HepG2 (cell line): ENCODE results near the gene MYORG. TPM values are rescaled to one million over a fixed set of nuclear protein-coding genes. Genes with fewer than 3 reads are reported as not detected.

ENCODE experiments used
- AGO1 ChIP-seq: fragments of 200-400 bp; formaldehyde crosslinking; IDR thresholded peaks from 2 replicates; pipeline ENCODE4 v1.6.1; 2017; ENCODE audit warnings: mild to moderate bottlenecking, low read depth, low read length, moderate library complexity; ENCODE audit not compliant: poor library complexity, severe bottlenecking
- ATF1 ChIP-seq: IDR thresholded peaks from 2 replicates; pipeline ENCODE4 v1.6.1; 2016; ENCODE audit warnings: mild to moderate bottlenecking, control low read depth
- FIP1L1 ChIP-seq: fragments of 200-400 bp; formaldehyde crosslinking; IDR thresholded peaks from 2 replicates; pipeline ENCODE4 v1.6.1; 2018; ENCODE audit warnings: low read depth, mild to moderate bottlenecking, low read length, moderate library complexity, borderline replicate concordance; ENCODE audit not compliant: insufficient read depth
- GATAD1 ChIP-seq: IDR thresholded peaks from 2 replicates; pipeline ENCODE4 v1.6.1; 2016; ENCODE audit warnings: missing genetic modification reagents, missing compliant biosample characterization
- GMEB1 ChIP-seq: sonication (generic); formaldehyde crosslinking; IDR thresholded peaks from 2 replicates; pipeline ENCODE4 v1.5.1; 2020; ENCODE audit warnings: missing genetic modification reagents, mild to moderate bottlenecking, borderline replicate concordance
- HINFP ChIP-seq: sonication (generic); formaldehyde crosslinking; IDR thresholded peaks from 2 replicates; pipeline ENCODE4 v1.4.0; 2020; ENCODE audit warnings: low read depth, mild to moderate bottlenecking, missing genetic modification reagents
- HNRNPK ChIP-seq: fragments of 200-400 bp; formaldehyde crosslinking; IDR thresholded peaks from 2 replicates; pipeline ENCODE4 v1.6.1; 2018; ENCODE audit warnings: low read length, low read depth, moderate library complexity, mild to moderate bottlenecking; ENCODE audit not compliant: poor library complexity, severe bottlenecking
- IRF2 ChIP-seq: IDR thresholded peaks from 2 replicates; pipeline ENCODE4 v1.6.1; 2018; ENCODE audit warnings: missing genetic modification reagents, missing compliant biosample characterization
- KDM5B ChIP-seq: sonication (generic); formaldehyde crosslinking; IDR thresholded peaks from 2 replicates; pipeline ENCODE4 v1.4.0; 2020; ENCODE audit warnings: missing genetic modification reagents, mild to moderate bottlenecking, borderline replicate concordance
- MZF1 ChIP-seq: sonication (generic); formaldehyde crosslinking; IDR thresholded peaks from 2 replicates; pipeline ENCODE4 v1.8.1; 2023; ENCODE audit warnings: mild to moderate bottlenecking, missing genetic modification reagents, borderline replicate concordance
- NKX3-1 ChIP-seq: sonication (generic); formaldehyde crosslinking; IDR thresholded peaks from 2 replicates; pipeline ENCODE4 v1.5.0; 2020; ENCODE audit warnings: missing genetic modification reagents
- REL ChIP-seq: sonication (generic); formaldehyde crosslinking; conservative IDR thresholded peaks from 2 replicates; pipeline ENCODE4 v1.8.0; 2022; ENCODE audit warnings: mild to moderate bottlenecking, missing genetic modification reagents, moderate library complexity
- REPIN1 ChIP-seq: sonication (generic); formaldehyde crosslinking; IDR thresholded peaks from 2 replicates; pipeline ENCODE4 v1.8.0; 2022; ENCODE audit warnings: missing genetic modification reagents, low read depth, mild to moderate bottlenecking, borderline replicate concordance
- SOX5 ChIP-seq: IDR thresholded peaks from 2 replicates; pipeline ENCODE4 v1.6.1; 2016; ENCODE audit warnings: borderline replicate concordance
- TAF15 ChIP-seq: fragments of 200-400 bp; formaldehyde crosslinking; IDR thresholded peaks from one replicate; pipeline ENCODE4 v1.6.1; 2018; ENCODE audit warnings: mild to moderate bottlenecking, low read depth, low read length; ENCODE audit not compliant: poor library complexity, severe bottlenecking
- ZNF260 ChIP-seq: sonication (generic); formaldehyde crosslinking; IDR thresholded peaks from 2 replicates; pipeline ENCODE4 v1.4.0; 2020; ENCODE audit warnings: missing genetic modification reagents, low read depth, mild to moderate bottlenecking, borderline replicate concordance
- ZNF44 ChIP-seq: sonication (generic); formaldehyde crosslinking; IDR thresholded peaks from 2 replicates; pipeline ENCODE4 v1.5.1; 2020; ENCODE audit warnings: mild to moderate bottlenecking, missing genetic modification reagents
- ZNF563 ChIP-seq: sonication (generic); formaldehyde crosslinking; IDR thresholded peaks from 2 replicates; pipeline ENCODE4 v1.8.0; 2022; ENCODE audit warnings: mild to moderate bottlenecking, moderate library complexity, missing genetic modification reagents
- ZNF605 ChIP-seq: sonication (generic); formaldehyde crosslinking; IDR thresholded peaks from 2 replicates; pipeline ENCODE4 v1.8.0; 2022; ENCODE audit warnings: mild to moderate bottlenecking, missing genetic modification reagents
- ZNF660 ChIP-seq: sonication (generic); formaldehyde crosslinking; IDR thresholded peaks from 2 replicates; pipeline ENCODE4 v1.5.1; 2020; ENCODE audit warnings: mild to moderate bottlenecking, low read depth, missing genetic modification reagents, borderline replicate concordance
- ZSCAN21 ChIP-seq: sonication (generic); formaldehyde crosslinking; IDR thresholded peaks from 2 replicates; pipeline ENCODE4 v1.8.0; 2022; ENCODE audit warnings: mild to moderate bottlenecking, missing genetic modification reagents, moderate library complexity, borderline replicate concordance
- polyA plus RNA-seq, 8 experiments: library from polyadenylated mRNA; depleted of rRNA in 3 of 8; stranded (reverse) in 7 of 8; unstranded in 1 of 8; fragments of >200 nt; fragmentation: Illumina TruSeq in 4 of 8; extraction: Trizol in 4 of 8; gene quantifications; 2 replicates each; pipeline versions ENCODE4 v1.2.1 to v1.2.3, GENCODE V29; 2011 to 2016; ENCODE audit warnings: low read depth in 4 of 8, missing spikeins in 1 of 8, mixed read lengths in 1 of 8; ENCODE audit not compliant: insufficient read depth in 1 of 8
- total RNA-seq, 5 experiments: library from RNA; depleted of rRNA; stranded (reverse); fragments of >200 nt; fragmentation: Illumina TruSeq; extraction: Trizol; gene quantifications; 2 replicates each; pipeline ENCODE4 v1.2.3, GENCODE V29; 2016; ENCODE audit warnings: low read depth in 1 of 5
- TF ChIP-seq, protein P1 (sequence below): sonication (generic); formaldehyde crosslinking; IDR thresholded peaks from 2 replicates; pipeline ENCODE4 v1.5.0; 2020; ENCODE audit warnings: missing genetic modification reagents

The MYORG gene
- total and polyA plus RNA-seq, 2 of the 13 experiments (the other 11 are each of a cell fraction or from before 2014, with no cell fraction given): 11.1 to 22.4 TPM

DNA sequence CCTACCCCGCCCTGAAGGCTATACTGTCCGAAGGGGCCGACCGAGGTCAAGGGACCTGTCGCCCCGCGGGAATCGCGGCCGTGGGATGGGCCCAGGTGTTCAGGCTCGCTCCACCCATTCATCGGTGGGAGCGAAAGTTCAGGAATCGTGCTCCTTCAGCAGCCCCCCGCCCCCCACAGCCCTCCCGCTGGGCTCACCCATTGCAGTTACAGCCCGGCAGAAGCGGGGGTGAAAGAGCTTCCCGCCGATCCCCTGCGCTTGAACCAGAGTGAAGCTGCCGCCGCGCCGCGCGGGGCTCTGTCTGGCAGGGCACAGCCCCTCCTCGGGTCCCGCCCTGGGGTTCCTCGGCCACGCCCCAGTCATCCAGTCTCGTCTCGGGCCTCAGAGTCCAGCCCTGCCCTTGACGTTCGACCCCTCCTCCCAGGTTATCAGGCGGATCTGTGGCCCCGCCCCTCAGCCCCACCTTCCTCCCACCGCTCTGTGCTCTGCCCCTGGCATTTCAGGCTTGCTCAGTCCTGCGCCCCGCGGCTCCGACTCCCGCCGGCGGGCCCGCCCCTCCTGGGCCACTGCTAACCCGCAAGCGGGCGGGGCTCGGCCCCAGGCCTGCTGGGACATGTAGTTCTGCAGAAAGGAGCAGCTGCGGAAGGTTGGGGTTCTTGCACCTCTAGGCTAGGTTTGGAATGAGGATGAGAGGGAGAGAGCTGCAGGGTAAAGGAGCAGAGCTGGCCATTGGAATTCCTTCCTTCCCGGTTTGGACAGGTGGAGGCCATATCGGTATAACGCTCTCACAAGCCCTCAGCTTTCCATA is at the start of gene MYORG (continued):
- TF ChIP-seq KDM5B (CRISPR knock-in tag) (peak; percentile 78), ZNF660 (no peak), FIP1L1 (no peak), TAF15 (peak; percentile 24), GMEB1 (peak; percentile 85), MZF1 (CRISPR knock-in tag) (no peak), NKX3-1 (CRISPR knock-in tag) (no peak; the same call in 1 of the 2 replicates), AGO1 (peak; percentile 30), ATF1 (CRISPR knock-in tag) (peak; percentile 49; the same call in 1 of the 2 replicates), GATAD1 (CRISPR knock-in tag) (no peak), SOX5 (CRISPR knock-in tag) (peak; percentile 6), REPIN1 (CRISPR knock-in tag) (peak; percentile 42; the same call in 1 of the 2 replicates), ZNF605 (CRISPR knock-in tag) (peak; percentile 85), HNRNPK (peak; percentile 47), ZNF44 (CRISPR knock-in tag) (no peak), IRF2 (CRISPR knock-in tag) (peak; percentile 90), ZNF260 (CRISPR knock-in tag) (no peak), HINFP (CRISPR knock-in tag) (peak; percentile 4; the same call in 1 of the 2 replicates), ZSCAN21 (CRISPR knock-in tag) (no peak), ZNF563 (0 out of 2 replicates have a peak, but pooled peaks have one; percentile 38), REL (CRISPR knock-in tag) (0 out of 2 replicates have a peak, but pooled peaks have one; percentile 71)
- TF ChIP-seq, protein P1, sequence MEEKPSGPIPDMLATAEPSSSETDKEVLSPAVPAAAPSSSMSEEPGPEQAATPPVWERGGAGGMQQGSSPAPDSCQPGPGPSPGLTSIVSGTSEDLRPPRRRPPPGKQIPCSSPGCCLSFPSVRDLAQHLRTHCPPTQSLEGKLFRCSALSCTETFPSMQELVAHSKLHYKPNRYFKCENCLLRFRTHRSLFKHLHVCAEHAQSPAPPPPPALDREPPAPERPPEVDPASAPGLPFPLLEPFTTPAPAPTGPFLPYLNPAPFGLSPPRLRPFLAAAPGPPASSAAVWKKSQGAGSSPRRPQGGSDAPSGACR (CRISPR knock-in tag): peak; percentile 78
